Umbilical cord (tissue), 2 donors: ENCODE measurements around the gene KCTD8. TPM values are rescaled to one million over a fixed set of nuclear protein-coding genes. Genes with fewer than 3 reads are reported as not detected.
A peak's percentile ranks its signal among the peaks of the same experiment; 100 is the strongest.

Experiments
- DNase-seq: peaks from one replicate; pipeline ENCODE4 v3.0.0-alpha.2; 2015; ENCODE audit warnings: low spot score
- total RNA-seq: library from RNA; depleted of rRNA; stranded (reverse); fragments of >200 nt; gene quantifications from one replicate; pipeline ENCODE4 v1.2.3, GENCODE V29; 2014; ENCODE audit warnings: low replicate concordance; ENCODE audit not compliant: insufficient read depth

Gene KCTD8
- 3.1 TPM for total RNA-seq

- DNase-seq, result peak; percentile 84
Observed at GRCh38 chr4:44448521-44449461, at the start of gene KCTD8. Gene KCTD8 (minus strand): TSS chr4:44448809.

- DNase-seq, result no peak
Observed at GRCh38 chr4:44494810-44495701, 46.4 kb upstream of the KCTD8 start.

- DNase-seq, result peak; percentile 14
Observed at GRCh38 chr4:44493924-44494323, 45.3 kb upstream of the KCTD8 start.

GRCh38 chr4:44487341-44487740 is 38.7 kb upstream of the KCTD8 start:
- DNase-seq, result no peak

- no peak for DNase-seq
Observed at GRCh38 chr4:44479731-44480130, 31.1 kb upstream of the KCTD8 start.

GRCh38 chr4:44462259-44462658 is 13.7 kb upstream of the KCTD8 start:
- DNase-seq, result no peak

GRCh38 chr4:44447563-44448504 is 775 bp downstream of the KCTD8 start:
- peak; percentile 8 for DNase-seq

GRCh38 chr4:44446801-44447562 is 1.6 kb downstream of the KCTD8 start:
- peak; percentile 1 for DNase-seq

GRCh38 chr4:44446191-44446590 is 2.4 kb downstream of the KCTD8 start:
- no peak for DNase-seq

GRCh38 chr4:44438687-44439086 is 9.9 kb downstream of the KCTD8 start:
- DNase-seq, result no peak

GRCh38 chr4:44434247-44434646 is 14.4 kb downstream of the KCTD8 start:
- no peak for DNase-seq

GRCh38 chr4:44425614-44426208 is 22.9 kb downstream of the KCTD8 start:
- DNase-seq, result no peak

- DNase-seq, result no peak
Observed at GRCh38 chr4:44422912-44423311, 25.7 kb downstream of the KCTD8 start.

- no peak for DNase-seq
Observed at GRCh38 chr4:44421330-44422065, 27.1 kb downstream of the KCTD8 start.

- DNase-seq, result no peak
Observed at GRCh38 chr4:44415251-44415650, 33.4 kb downstream of the KCTD8 start.

GRCh38 chr4:44368413-44369167 is 80.0 kb downstream of the KCTD8 start:
- no peak for DNase-seq

GRCh38 chr4:44354172-44354571 is 94.4 kb downstream of the KCTD8 start:
- DNase-seq, result no peak

- no peak for DNase-seq
Observed at GRCh38 chr4:44351069-44351468, 97.5 kb downstream of the KCTD8 start.

- DNase-seq, result no peak
Observed at GRCh38 chr4:44342800-44343199, 105.8 kb downstream of the KCTD8 start.
